WTC11 (cell line): Measurements from ENCODE around the gene USP21. TPM values are rescaled to one million over a fixed set of nuclear protein-coding genes. Genes with fewer than 3 reads are reported as not detected.

Source experiments
- ARID4B ChIP-seq: sonication (generic); formaldehyde crosslinking; IDR thresholded peaks from 2 replicates; pipeline ENCODE4 v1.8.0; 2023; ENCODE audit warnings: missing genetic modification reagents, mild to moderate bottlenecking, borderline replicate concordance
- E2F1 ChIP-seq: sonication (generic); formaldehyde crosslinking; IDR thresholded peaks from 2 replicates; pipeline ENCODE4 v1.8.0; 2022; ENCODE audit warnings: mild to moderate bottlenecking, missing genetic modification reagents
- FOXP4 ChIP-seq: sonication (generic); formaldehyde crosslinking; IDR thresholded peaks from 2 replicates; pipeline ENCODE4 v1.8.0; 2022; ENCODE audit warnings: mild to moderate bottlenecking, missing genetic modification reagents
- GABPB1 ChIP-seq: sonication (generic); formaldehyde crosslinking; IDR thresholded peaks from 2 replicates; pipeline ENCODE4 v1.8.1; 2023; ENCODE audit warnings: mild to moderate bottlenecking, missing genetic modification reagents
- GTF2I ChIP-seq: fragments of 250-450 bp; sonication (Bioruptor Pico); conservative IDR thresholded peaks from 2 replicates; pipeline ENCODE4 v1.4.0; 2021; ENCODE audit warnings: mild to moderate bottlenecking
- HMGXB4 ChIP-seq: sonication (generic); formaldehyde crosslinking; IDR thresholded peaks from 2 replicates; pipeline ENCODE4 v1.8.1; 2023; ENCODE audit warnings: mild to moderate bottlenecking, moderate library complexity, missing genetic modification reagents
- MXD4 ChIP-seq: fragments of 250-450 bp; sonication (Bioruptor Pico); IDR thresholded peaks from 2 replicates; pipeline ENCODE4 v1.8.0; 2021; ENCODE audit warnings: mild to moderate bottlenecking, moderate library complexity, borderline replicate concordance
- NFE2L1 ChIP-seq: sonication (generic); formaldehyde crosslinking; IDR thresholded peaks from 2 replicates; pipeline ENCODE4 v1.8.1; 2023; ENCODE audit warnings: missing genetic modification reagents
- RELA ChIP-seq: sonication (generic); formaldehyde crosslinking; IDR thresholded peaks from 2 replicates; pipeline ENCODE4 v1.8.1; 2022; ENCODE audit warnings: missing genetic modification reagents, mild to moderate bottlenecking, borderline replicate concordance
- SMAD3 ChIP-seq: sonication (generic); formaldehyde crosslinking; IDR thresholded peaks from 2 replicates; pipeline ENCODE4 v1.8.0; 2022; ENCODE audit warnings: missing genetic modification reagents, mild to moderate bottlenecking, borderline replicate concordance
- TP53 ChIP-seq: sonication (generic); formaldehyde crosslinking; IDR thresholded peaks from 2 replicates; pipeline ENCODE4 v1.8.1; 2023; ENCODE audit warnings: mild to moderate bottlenecking, missing genetic modification reagents
- USF2 ChIP-seq: sonication (generic); formaldehyde crosslinking; IDR thresholded peaks from 2 replicates; pipeline ENCODE4 v1.8.1; 2023; ENCODE audit warnings: mild to moderate bottlenecking, missing genetic modification reagents, moderate library complexity
- ZNF232 ChIP-seq: sonication (generic); formaldehyde crosslinking; IDR thresholded peaks from 2 replicates; pipeline ENCODE4 v1.8.0; 2022; ENCODE audit warnings: mild to moderate bottlenecking, missing genetic modification reagents
- ZNF671 ChIP-seq: fragments of 250-450 bp; sonication (Bioruptor Pico); IDR thresholded peaks from 2 replicates; pipeline ENCODE4 v1.8.0; 2021; ENCODE audit warnings: mild to moderate bottlenecking
- total RNA-seq: library from RNA; stranded (reverse); gene quantifications from 3 replicates; pipeline ENCODE4 v1.2.3, GENCODE V29; 2021
- TF ChIP-seq, protein P1 (sequence below): sonication (generic); formaldehyde crosslinking; IDR thresholded peaks from 2 replicates; pipeline ENCODE4 v1.8.1; 2023; ENCODE audit warnings: mild to moderate bottlenecking, missing genetic modification reagents, borderline replicate concordance
- TF ChIP-seq, protein P2 (sequence below): sonication (generic); formaldehyde crosslinking; IDR thresholded peaks from 2 replicates; pipeline ENCODE4 v1.8.0; 2022; ENCODE audit warnings: mild to moderate bottlenecking, missing genetic modification reagents
- TF ChIP-seq, protein P3 (sequence below): sonication (generic); formaldehyde crosslinking; IDR thresholded peaks from 2 replicates; pipeline ENCODE4 v1.8.0; 2023; ENCODE audit warnings: mild to moderate bottlenecking, missing genetic modification reagents
- TF ChIP-seq, protein P4 (sequence below): sonication (generic); formaldehyde crosslinking; IDR thresholded peaks from 2 replicates; pipeline ENCODE4 v1.8.0; 2023; ENCODE audit warnings: missing genetic modification reagents

USP21 gene
- total RNA-seq, 1 experiment from 2014 or later: 30.8 TPM

- TF ChIP-seq FOXP4 (CRISPR knock-in tag): peak; percentile 62; the same call in 1 of the 2 replicates
- TF ChIP-seq, protein P1, sequence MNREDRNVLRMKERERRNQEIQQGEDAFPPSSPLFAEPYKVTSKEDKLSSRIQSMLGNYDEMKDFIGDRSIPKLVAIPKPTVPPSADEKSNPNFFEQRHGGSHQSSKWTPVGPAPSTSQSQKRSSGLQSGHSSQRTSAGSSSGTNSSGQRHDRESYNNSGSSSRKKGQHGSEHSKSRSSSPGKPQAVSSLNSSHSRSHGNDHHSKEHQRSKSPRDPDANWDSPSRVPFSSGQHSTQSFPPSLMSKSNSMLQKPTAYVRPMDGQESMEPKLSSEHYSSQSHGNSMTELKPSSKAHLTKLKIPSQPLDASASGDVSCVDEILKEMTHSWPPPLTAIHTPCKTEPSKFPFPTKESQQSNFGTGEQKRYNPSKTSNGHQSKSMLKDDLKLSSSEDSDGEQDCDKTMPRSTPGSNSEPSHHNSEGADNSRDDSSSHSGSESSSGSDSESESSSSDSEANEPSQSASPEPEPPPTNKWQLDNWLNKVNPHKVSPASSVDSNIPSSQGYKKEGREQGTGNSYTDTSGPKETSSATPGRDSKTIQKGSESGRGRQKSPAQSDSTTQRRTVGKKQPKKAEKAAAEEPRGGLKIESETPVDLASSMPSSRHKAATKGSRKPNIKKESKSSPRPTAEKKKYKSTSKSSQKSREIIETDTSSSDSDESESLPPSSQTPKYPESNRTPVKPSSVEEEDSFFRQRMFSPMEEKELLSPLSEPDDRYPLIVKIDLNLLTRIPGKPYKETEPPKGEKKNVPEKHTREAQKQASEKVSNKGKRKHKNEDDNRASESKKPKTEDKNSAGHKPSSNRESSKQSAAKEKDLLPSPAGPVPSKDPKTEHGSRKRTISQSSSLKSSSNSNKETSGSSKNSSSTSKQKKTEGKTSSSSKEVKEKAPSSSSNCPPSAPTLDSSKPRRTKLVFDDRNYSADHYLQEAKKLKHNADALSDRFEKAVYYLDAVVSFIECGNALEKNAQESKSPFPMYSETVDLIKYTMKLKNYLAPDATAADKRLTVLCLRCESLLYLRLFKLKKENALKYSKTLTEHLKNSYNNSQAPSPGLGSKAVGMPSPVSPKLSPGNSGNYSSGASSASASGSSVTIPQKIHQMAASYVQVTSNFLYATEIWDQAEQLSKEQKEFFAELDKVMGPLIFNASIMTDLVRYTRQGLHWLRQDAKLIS (CRISPR knock-in tag): no peak
- TF ChIP-seq E2F1 (CRISPR knock-in tag): no peak
- no peak for TF ChIP-seq ZNF671 (CRISPR knock-in tag)
- peak; percentile 83 for TF ChIP-seq GABPB1 (CRISPR knock-in tag)
- TF ChIP-seq SMAD3: 0 out of 2 replicates have a peak, but pooled peaks have one; percentile 52
- TF ChIP-seq ARID4B (CRISPR knock-in tag): 0 out of 2 replicates have a peak, but pooled peaks have one; percentile 32
- no peak for TF ChIP-seq GTF2I (CRISPR knock-in tag)
- TF ChIP-seq, protein P2, sequence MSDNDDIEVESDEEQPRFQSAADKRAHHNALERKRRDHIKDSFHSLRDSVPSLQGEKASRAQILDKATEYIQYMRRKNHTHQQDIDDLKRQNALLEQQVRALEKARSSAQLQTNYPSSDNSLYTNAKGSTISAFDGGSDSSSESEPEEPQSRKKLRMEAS (CRISPR knock-in tag): no peak
- no peak for TF ChIP-seq NFE2L1 (CRISPR knock-in tag)
- no peak for TF ChIP-seq MXD4
- TF ChIP-seq HMGXB4 (CRISPR knock-in tag): peak; percentile 89
- TF ChIP-seq USF2 (CRISPR knock-in tag): peak; percentile 59
- TF ChIP-seq, protein P3, sequence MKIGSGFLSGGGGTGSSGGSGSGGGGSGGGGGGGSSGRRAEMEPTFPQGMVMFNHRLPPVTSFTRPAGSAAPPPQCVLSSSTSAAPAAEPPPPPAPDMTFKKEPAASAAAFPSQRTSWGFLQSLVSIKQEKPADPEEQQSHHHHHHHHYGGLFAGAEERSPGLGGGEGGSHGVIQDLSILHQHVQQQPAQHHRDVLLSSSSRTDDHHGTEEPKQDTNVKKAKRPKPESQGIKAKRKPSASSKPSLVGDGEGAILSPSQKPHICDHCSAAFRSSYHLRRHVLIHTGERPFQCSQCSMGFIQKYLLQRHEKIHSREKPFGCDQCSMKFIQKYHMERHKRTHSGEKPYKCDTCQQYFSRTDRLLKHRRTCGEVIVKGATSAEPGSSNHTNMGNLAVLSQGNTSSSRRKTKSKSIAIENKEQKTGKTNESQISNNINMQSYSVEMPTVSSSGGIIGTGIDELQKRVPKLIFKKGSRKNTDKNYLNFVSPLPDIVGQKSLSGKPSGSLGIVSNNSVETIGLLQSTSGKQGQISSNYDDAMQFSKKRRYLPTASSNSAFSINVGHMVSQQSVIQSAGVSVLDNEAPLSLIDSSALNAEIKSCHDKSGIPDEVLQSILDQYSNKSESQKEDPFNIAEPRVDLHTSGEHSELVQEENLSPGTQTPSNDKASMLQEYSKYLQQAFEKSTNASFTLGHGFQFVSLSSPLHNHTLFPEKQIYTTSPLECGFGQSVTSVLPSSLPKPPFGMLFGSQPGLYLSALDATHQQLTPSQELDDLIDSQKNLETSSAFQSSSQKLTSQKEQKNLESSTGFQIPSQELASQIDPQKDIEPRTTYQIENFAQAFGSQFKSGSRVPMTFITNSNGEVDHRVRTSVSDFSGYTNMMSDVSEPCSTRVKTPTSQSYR (CRISPR knock-in tag): no peak
- TF ChIP-seq RELA: no peak
- TF ChIP-seq ZNF232: peak; percentile 4; the same call in 1 of the 2 replicates
- no peak for TF ChIP-seq TP53 (CRISPR knock-in tag)
- TF ChIP-seq, protein P4, sequence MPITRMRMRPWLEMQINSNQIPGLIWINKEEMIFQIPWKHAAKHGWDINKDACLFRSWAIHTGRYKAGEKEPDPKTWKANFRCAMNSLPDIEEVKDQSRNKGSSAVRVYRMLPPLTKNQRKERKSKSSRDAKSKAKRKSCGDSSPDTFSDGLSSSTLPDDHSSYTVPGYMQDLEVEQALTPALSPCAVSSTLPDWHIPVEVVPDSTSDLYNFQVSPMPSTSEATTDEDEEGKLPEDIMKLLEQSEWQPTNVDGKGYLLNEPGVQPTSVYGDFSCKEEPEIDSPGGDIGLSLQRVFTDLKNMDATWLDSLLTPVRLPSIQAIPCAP (CRISPR knock-in tag): no peak
Observed at GRCh38 chr1:161201836-161202712, 42.8 kb downstream of the USP21 start, which contains the start of gene NDUFS2 (continued).
